GM11168 (cell line): ENCODE data around the gene AGBL3.

ENCODE experiments used
- in situ Hi-C: fragments of 300-500 bp; cut with MboI; formaldehyde crosslinking; loops from one replicate; pipeline ENCODE4 v1.12.0; 2022; ENCODE audit warnings: low sequenced_read_pairs; ENCODE audit not compliant: unreplicated experiment

The AGBL3 gene

GRCh38 chr7:135162382-135163001 is 176.2 kb downstream of the AGBL3 start:
- in situ Hi-C loops: loop anchor here (25.0 kb wide), 1 partner anchor 525 kb away; the partner anchor contains the start of gene BPGM

- in situ Hi-C loops: loop anchor here (5.0 to 25.0 kb wide), 2 partner anchors 172 to 527 kb away; partner anchors contain the start of gene BPGM
Observed at GRCh38 chr7:135164357-135165061, 178.2 kb downstream of the AGBL3 start.

GRCh38 chr7:135165862-135166261 is 179.6 kb downstream of the AGBL3 start:
- in situ Hi-C loops: loop anchor here (5.0 to 25.0 kb wide), 2 partner anchors 174 to 529 kb away; partner anchors contain the start of gene BPGM

- in situ Hi-C loops: loop anchor here (5.0 to 25.0 kb wide), 2 partner anchors 174 to 529 kb away; partner anchors contain the start of gene BPGM
Observed at GRCh38 chr7:135166338-135166990, 180.2 kb downstream of the AGBL3 start.

GRCh38 chr7:135167365-135167917 is 181.1 kb downstream of the AGBL3 start:
- in situ Hi-C loops: loop anchor here (5.0 to 25.0 kb wide), 2 partner anchors 175 to 530 kb away; partner anchors contain the start of gene BPGM

GRCh38 chr7:135168001-135168400 is 181.7 kb downstream of the AGBL3 start:
- in situ Hi-C loops: loop anchor here (5.0 to 25.0 kb wide), 2 partner anchors 176 to 531 kb away; partner anchors contain the start of gene BPGM

GRCh38 chr7:135168489-135169140 is 182.3 kb downstream of the AGBL3 start:
- in situ Hi-C loops: loop anchor here (5.0 to 25.0 kb wide), 2 partner anchors 176 to 531 kb away; partner anchors contain the start of gene BPGM

- in situ Hi-C loops: loop anchor here (5.0 to 25.0 kb wide), 2 partner anchors 177 to 532 kb away; partner anchors contain the start of gene BPGM
Observed at GRCh38 chr7:135169141-135169963, 183.0 kb downstream of the AGBL3 start.

GRCh38 chr7:135169964-135170273 is 183.6 kb downstream of the AGBL3 start:
- in situ Hi-C loops: loop anchor here (5.0 to 25.0 kb wide), 2 partner anchors 178 to 533 kb away; partner anchors contain the start of gene BPGM

GRCh38 chr7:135170274-135170997 is 184.1 kb downstream of the AGBL3 start, which contains the start of gene CYREN:
Gene CYREN (minus strand): TSS chr7:135170707. CDS start chr7:135168922, 1,785 bp downstream.
- in situ Hi-C loops: loop anchor here (25.0 kb wide), 1 partner anchor 533 kb away; the partner anchor contains the start of gene BPGM

GRCh38 chr7:135170998-135171481 is 184.7 kb downstream of the AGBL3 start:
- in situ Hi-C loops: loop anchor here (25.0 kb wide), 1 partner anchor 534 kb away; the partner anchor contains the start of gene BPGM

- in situ Hi-C loops: loop anchor here (25.0 kb wide), 1 partner anchor 534 kb away; the partner anchor contains the start of gene BPGM
Observed at GRCh38 chr7:135171581-135172291, 185.4 kb downstream of the AGBL3 start.

GRCh38 chr7:135173916-135174315 is 187.6 kb downstream of the AGBL3 start:
- in situ Hi-C loops: loop anchor here (25.0 kb wide), 1 partner anchor 537 kb away; the partner anchor contains the start of gene BPGM

- in situ Hi-C loops: loop anchor here (25.0 kb wide), 1 partner anchor 538 kb away; the partner anchor contains the start of gene BPGM
Observed at GRCh38 chr7:135174941-135175340, 188.6 kb downstream of the AGBL3 start.

- in situ Hi-C loops: no loop called here
Observed at GRCh38 chr7:135175931-135176330, 189.6 kb downstream of the AGBL3 start.

- in situ Hi-C loops: no loop called here
Observed at GRCh38 chr7:135177028-135177696, 190.9 kb downstream of the AGBL3 start.
